CD8-positive, alpha-beta memory T cell (primary cell): ENCODE measurements around the gene SPACA7. TPM values are rescaled to one million over a fixed set of nuclear protein-coding genes. Genes with fewer than 3 reads are reported as not detected.

Experiments used
- CTCF ChIA-PET: fragments of 350-600 bp; sonication (Branson Sonifier 250); formaldehyde crosslinking; loops from one replicate; lab custom pipeline; 2021; ENCODE audit warnings: antibody characterized with exemption; lab: Charles Lee
- POLR2A ChIA-PET: fragments of 350-600 bp; sonication (Branson Sonifier 250); formaldehyde crosslinking; loops from one replicate; lab custom pipeline; 2021; ENCODE audit warnings: antibody characterized with exemption; lab: Charles Lee
- DNase-seq, 5 donors: peaks; one replicate each; pipeline versions ENCODE4 v3.0.0 to v3.0.0-alpha.2; 2020 to 2022; ENCODE audit warnings: mixed read lengths in 1 of 5
- H3K27ac ChIP-seq: one replicate; pipeline ENCODE4 v1.7.0; 2013; ENCODE audit warnings: low read depth, mild to moderate bottlenecking, low read length, moderate library complexity
- H3K27me3 ChIP-seq: 2 replicates; pipeline ENCODE4 v1.7.0; 2013; ENCODE audit warnings: low read length, mild to moderate bottlenecking; ENCODE audit not compliant: insufficient read depth, poor library complexity, severe bottlenecking
- H3K36me3 ChIP-seq: 2 replicates; pipeline ENCODE4 v1.7.0; 2013; ENCODE audit warnings: mild to moderate bottlenecking, low read length, moderate library complexity; ENCODE audit not compliant: insufficient read depth
- H3K4me1 ChIP-seq: 2 replicates; pipeline ENCODE4 v1.7.0; 2013; ENCODE audit warnings: mild to moderate bottlenecking, low read length, moderate library complexity; ENCODE audit not compliant: insufficient read depth
- H3K4me3 ChIP-seq: 2 replicates; pipeline ENCODE4 v1.7.0; 2013; ENCODE audit warnings: mild to moderate bottlenecking, low read length
- H3K9me3 ChIP-seq: 2 replicates; pipeline ENCODE4 v1.7.0; 2013; ENCODE audit warnings: mild to moderate bottlenecking, low read length
- H3K27ac Mint-ChIP-seq, 8 donors: one replicate each; pipeline ENCODE4 v1.8.0; 2020 to 2021; ENCODE audit warnings: mixed read lengths in 8 of 8, mild to moderate bottlenecking in 6 of 8, inconsistent platforms in 3 of 8, moderate library complexity in 3 of 8
- H3K27me3 Mint-ChIP-seq, 2 donors: one replicate each; pipeline ENCODE4 v1.8.0; 2020 to 2021; ENCODE audit warnings: mixed read lengths in 2 of 2, mild to moderate bottlenecking in 1 of 2, moderate library complexity in 1 of 2
- H3K36me3 Mint-ChIP-seq, 3 donors: one replicate each; pipeline ENCODE4 v1.8.0; 2020 to 2021; ENCODE audit warnings: mixed read lengths in 3 of 3, inconsistent platforms in 1 of 3, mild to moderate bottlenecking in 1 of 3
- H3K4me1 Mint-ChIP-seq, 3 donors: one replicate each; pipeline ENCODE4 v1.8.0; 2020 to 2021; ENCODE audit warnings: mixed read lengths in 3 of 3, inconsistent platforms in 1 of 3, mild to moderate bottlenecking in 1 of 3
- H3K4me3 Mint-ChIP-seq, 7 donors: one replicate each; pipeline ENCODE4 v1.8.0; 2020 to 2021; ENCODE audit warnings: mixed read lengths in 7 of 7, mild to moderate bottlenecking in 6 of 7, moderate library complexity in 4 of 7, inconsistent platforms in 2 of 7
- H3K9me3 Mint-ChIP-seq, 5 donors: one replicate each; pipeline ENCODE4 v1.8.0; 2020 to 2022; ENCODE audit warnings: mixed read lengths in 5 of 5, mild to moderate bottlenecking in 3 of 5, moderate library complexity in 2 of 5, inconsistent platforms in 1 of 5
- polyA plus RNA-seq: library from polyadenylated mRNA; unstranded; fragments of 300-500 nt; fragmentation: Illumina TruSeq; gene quantifications from one replicate; pipeline ENCODE4 v1.2.3, GENCODE V29; 2021
- total RNA-seq, 2 experiments: library from RNA; stranded (reverse); gene quantifications; one replicate each; pipeline ENCODE4 v1.2.3, GENCODE V29; 2021

The SPACA7 gene
- total and polyA plus RNA-seq, 3 experiments from 2014 or later = not detected

DNA sequence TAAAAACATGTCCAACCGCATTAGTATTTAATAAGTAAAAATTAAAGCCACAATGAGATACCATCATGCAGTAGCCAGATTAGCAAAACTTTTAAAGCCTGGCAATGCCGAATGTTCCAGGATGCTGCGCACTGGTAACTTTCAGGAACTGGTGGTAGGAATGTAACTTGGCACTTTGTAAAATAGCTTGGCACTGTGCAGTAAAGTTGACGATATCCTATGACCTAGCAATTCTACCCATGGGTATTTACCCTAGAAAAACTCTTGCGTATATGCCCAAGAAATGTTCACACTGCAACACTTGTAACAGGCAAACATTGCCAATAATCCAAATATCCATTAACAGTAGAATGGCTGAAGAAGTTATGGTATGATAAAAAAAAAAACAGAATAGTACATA is 97.7 kb downstream of the SPACA7 start:
- ChIA-PET CTCF (no interaction called here), POLR2A (no interaction called here)
- Mint-ChIP-seq H3K36me3 (peaks cover 3 to 29% (median 4%) of the 10 kb centered on the region in 3 donors), H3K27me3 (no peaks in the 10 kb centered on the region), H3K9me3 (peaks cover 0 to 8% (median 4%) of the 10 kb centered on the region in 5 donors), H3K4me1 (no peaks in the 10 kb centered on the region), H3K4me3 (no peak overlapping the region), H3K27ac (no peak overlapping the region)
- H3K9me3 ChIP-seq = no peaks in the 10 kb centered on the region
- no peaks in the 10 kb centered on the region for H3K4me1 ChIP-seq
- H3K36me3 ChIP-seq = no peaks in the 10 kb centered on the region
- H3K27ac ChIP-seq = no peak overlapping the region
- H3K27me3 ChIP-seq = no peaks in the 10 kb centered on the region
- no peak for DNase-seq
- H3K4me3 ChIP-seq = no peak overlapping the region

DNA sequence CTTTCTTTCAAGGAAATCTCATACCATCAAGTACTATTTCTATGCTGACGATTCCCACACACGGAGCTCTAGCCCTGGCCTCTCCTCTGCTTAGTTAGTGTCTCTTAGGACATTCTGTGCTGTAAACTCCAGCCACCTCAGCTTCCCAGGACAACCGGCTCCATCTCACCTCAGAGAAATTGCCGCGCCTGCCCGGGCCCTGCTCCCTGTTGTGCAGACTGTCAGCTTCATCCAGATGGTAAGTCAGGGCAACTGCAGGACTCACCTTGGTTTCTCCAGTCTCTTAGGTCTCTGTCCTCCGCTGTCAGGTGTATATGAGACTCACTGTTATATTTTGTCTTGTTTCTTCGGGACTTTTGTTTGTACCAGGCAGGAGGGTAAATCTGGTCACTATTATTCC is 98.7 kb downstream of the SPACA7 start:
- Histone ChIP-seq H3K4me3 (no peak overlapping the region), H3K27ac (no peak overlapping the region), H3K27me3 (no peaks in the 10 kb centered on the region), H3K4me1 (no peaks in the 10 kb centered on the region), H3K9me3 (no peaks in the 10 kb centered on the region), H3K36me3 (no peaks in the 10 kb centered on the region)
- no peak for DNase-seq
- H3K36me3 Mint-ChIP-seq = peaks cover 3 to 29% (median 4%) of the 10 kb centered on the region in 3 donors
- H3K9me3 Mint-ChIP-seq = peaks cover 0 to 8% (median 4%) of the 10 kb centered on the region in 5 donors
- H3K27ac Mint-ChIP-seq = no peak overlapping the region
- ChIA-PET POLR2A (no interaction called here), CTCF (no interaction called here)
- no peaks in the 10 kb centered on the region for H3K4me1 Mint-ChIP-seq
- H3K27me3 Mint-ChIP-seq = no peaks in the 10 kb centered on the region
- H3K4me3 Mint-ChIP-seq = no peak overlapping the region

DNA sequence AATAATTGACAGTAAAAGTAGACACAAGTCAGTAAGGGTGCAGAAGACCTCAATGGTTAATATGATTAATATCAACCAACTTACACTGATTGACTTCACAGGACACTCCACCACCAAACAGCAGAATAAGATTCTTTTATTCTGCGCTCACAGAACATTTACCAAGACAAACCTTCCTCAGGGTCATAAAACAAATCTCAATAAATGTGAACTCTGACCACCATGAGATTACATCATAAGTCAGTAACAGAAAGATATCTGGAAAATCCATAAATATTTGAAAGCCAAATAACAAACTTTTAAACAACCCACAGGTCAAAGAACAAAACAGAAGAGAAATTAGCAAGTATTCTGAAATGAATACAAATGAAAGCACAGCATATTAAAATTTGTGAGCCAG is 99.7 kb downstream of the SPACA7 start:
- H3K27ac Mint-ChIP-seq = no peak overlapping the region
- no peak overlapping the region for H3K4me3 Mint-ChIP-seq
- H3K36me3 Mint-ChIP-seq = peaks cover 3 to 27% (median 3%) of the 10 kb centered on the region in 3 donors
- CTCF ChIA-PET = no interaction called here
- DNase-seq = no peak
- no peaks in the 10 kb centered on the region for H3K27me3 ChIP-seq
- peaks cover 0 to 7% (median 3%) of the 10 kb centered on the region in 5 donors for H3K9me3 Mint-ChIP-seq
- H3K4me3 ChIP-seq = no peak overlapping the region
- H3K36me3 ChIP-seq = no peaks in the 10 kb centered on the region
- no peaks in the 10 kb centered on the region for H3K4me1 Mint-ChIP-seq
- POLR2A ChIA-PET = no interaction called here
- H3K4me1 ChIP-seq = no peaks in the 10 kb centered on the region
- H3K27ac ChIP-seq = no peak overlapping the region
- no peaks in the 10 kb centered on the region for H3K9me3 ChIP-seq
- H3K27me3 Mint-ChIP-seq = no peaks in the 10 kb centered on the region

DNA sequence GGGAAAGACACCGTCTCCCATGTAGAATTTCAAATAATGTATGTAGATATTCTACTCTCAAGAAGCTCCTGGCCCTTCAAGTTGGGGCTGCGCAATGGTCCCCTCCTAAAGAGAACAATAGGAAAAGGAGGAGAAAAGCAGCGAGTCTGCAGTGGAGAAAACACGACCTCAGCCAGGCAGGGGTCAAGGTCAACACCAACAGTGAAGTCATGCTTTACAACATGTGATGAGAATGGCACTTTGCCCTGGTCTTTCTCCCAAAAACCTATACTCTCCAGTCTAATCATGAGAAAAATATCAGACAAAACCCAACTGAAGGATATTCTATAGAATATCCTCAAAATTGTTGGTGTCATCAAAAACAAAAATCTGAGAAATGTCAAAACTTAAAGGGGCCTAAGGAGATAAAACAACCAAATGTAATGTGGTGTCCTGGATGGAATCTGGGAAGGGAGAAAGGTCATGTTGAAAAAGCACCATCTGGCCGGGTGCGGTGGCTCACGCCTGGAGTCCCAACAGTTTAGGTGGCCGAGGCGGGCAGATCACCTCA is 101.0 kb downstream of the SPACA7 start:
- Histone ChIP-seq H3K4me1 (no peaks in the 10 kb centered on the region), H3K27ac (no peak overlapping the region), H3K9me3 (no peaks in the 10 kb centered on the region), H3K4me3 (no peak overlapping the region), H3K27me3 (no peaks in the 10 kb centered on the region), H3K36me3 (no peaks in the 10 kb centered on the region)
- H3K9me3 Mint-ChIP-seq = peaks cover 0 to 4% (median 2%) of the 10 kb centered on the region in 5 donors
- no peaks in the 10 kb centered on the region for H3K4me1 Mint-ChIP-seq
- CTCF ChIA-PET = no interaction called here
- peaks cover 2 to 14% (median 3%) of the 10 kb centered on the region in 3 donors for H3K36me3 Mint-ChIP-seq
- POLR2A ChIA-PET = no interaction called here
- H3K27me3 Mint-ChIP-seq = no peaks in the 10 kb centered on the region
- H3K4me3 Mint-ChIP-seq = no peak overlapping the region
- H3K27ac Mint-ChIP-seq = no peak overlapping the region
- DNase-seq = no peak

DNA sequence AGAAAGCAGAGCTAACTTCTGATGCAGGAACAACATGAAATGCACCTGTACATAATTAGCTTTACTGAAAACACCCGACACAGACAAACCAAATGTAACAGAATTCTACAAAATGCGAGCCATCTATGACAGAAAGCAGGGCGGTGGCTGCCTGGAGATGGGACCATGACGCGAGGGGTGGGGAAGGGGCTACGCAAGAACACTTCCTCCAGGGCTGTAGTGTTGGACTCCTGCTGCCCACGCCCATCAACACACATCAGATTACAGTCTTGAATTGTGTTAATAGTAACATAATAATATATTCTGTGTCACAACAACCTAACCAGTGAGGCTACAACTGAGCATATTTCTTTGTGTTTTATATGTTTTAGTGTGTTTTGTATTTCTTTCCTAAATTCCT is 103.2 kb downstream of the SPACA7 start:
- H3K36me3 Mint-ChIP-seq = peaks cover 2 to 13% (median 3%) of the 10 kb centered on the region in 3 donors
- Histone ChIP-seq H3K9me3 (no peaks in the 10 kb centered on the region), H3K36me3 (no peaks in the 10 kb centered on the region), H3K4me1 (no peaks in the 10 kb centered on the region), H3K27ac (no peak overlapping the region), H3K4me3 (no peak overlapping the region), H3K27me3 (no peaks in the 10 kb centered on the region)
- ChIA-PET POLR2A (no interaction called here), CTCF (no interaction called here)
- H3K27me3 Mint-ChIP-seq = no peaks in the 10 kb centered on the region
- H3K27ac Mint-ChIP-seq = no peak overlapping the region
- DNase-seq = no peak
- peaks cover 0 to 2% (median 0%) of the 10 kb centered on the region in 5 donors for H3K9me3 Mint-ChIP-seq
- no peak overlapping the region for H3K4me3 Mint-ChIP-seq
- no peaks in the 10 kb centered on the region for H3K4me1 Mint-ChIP-seq

DNA sequence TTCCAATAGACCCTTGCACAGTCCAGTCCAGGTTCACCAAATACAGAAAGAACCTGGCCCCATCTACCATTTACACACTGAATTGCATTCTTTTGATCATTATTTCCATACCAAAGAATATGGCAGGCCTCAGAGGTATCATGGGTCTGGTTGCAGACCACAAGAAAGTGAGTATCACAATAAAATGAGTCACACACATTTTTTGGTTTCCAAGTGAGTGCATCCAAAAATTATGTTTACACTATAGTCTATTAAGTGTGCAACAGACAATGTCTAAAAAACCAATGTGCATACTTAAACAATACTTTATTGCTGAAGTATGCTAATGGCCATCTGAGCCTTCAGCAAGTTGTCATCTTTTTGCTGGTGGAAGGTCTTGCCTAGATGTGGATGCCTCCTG is 105.3 kb downstream of the SPACA7 start:
- H3K9me3 Mint-ChIP-seq = no peaks in the 10 kb centered on the region
- no peak overlapping the region for H3K4me3 ChIP-seq
- no peak overlapping the region for H3K4me3 Mint-ChIP-seq
- peaks cover 3 to 20% (median 17%) of the 10 kb centered on the region in 3 donors for H3K36me3 Mint-ChIP-seq
- ChIA-PET CTCF (no interaction called here), POLR2A (no interaction called here)
- no peaks in the 10 kb centered on the region for H3K27me3 ChIP-seq
- no peak for DNase-seq
- H3K9me3 ChIP-seq = no peaks in the 10 kb centered on the region
- H3K27ac ChIP-seq = no peak overlapping the region
- H3K36me3 ChIP-seq = peaks cover 2% of the 10 kb centered on the region
- H3K4me1 ChIP-seq = no peaks in the 10 kb centered on the region
- H3K4me1 Mint-ChIP-seq = no peaks in the 10 kb centered on the region
- no peak overlapping the region for H3K27ac Mint-ChIP-seq
- no peaks in the 10 kb centered on the region for H3K27me3 Mint-ChIP-seq

DNA sequence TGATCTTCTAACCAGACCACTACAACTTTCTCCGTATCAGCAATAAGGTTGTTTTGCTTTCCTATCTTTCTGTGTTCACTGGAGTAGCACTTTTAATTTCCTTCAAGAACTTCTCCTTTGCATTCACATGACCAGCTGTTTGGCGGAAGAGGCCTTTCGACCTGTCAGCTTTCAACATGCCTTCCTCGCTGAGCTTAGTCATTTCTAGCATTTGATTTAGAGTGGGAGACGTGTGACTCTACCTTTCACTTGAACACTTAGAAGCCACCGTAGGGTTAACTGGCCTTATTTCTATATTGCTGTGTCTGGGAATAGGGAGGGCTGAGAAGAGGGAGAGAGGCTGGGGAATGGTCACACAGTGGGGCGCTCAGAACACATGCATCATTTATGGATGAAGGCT is 107.1 kb downstream of the SPACA7 start:
- DNase-seq = no peak
- Histone ChIP-seq H3K4me3 (no peak overlapping the region), H3K36me3 (peaks cover 5% of the 10 kb centered on the region), H3K27ac (no peak overlapping the region), H3K27me3 (no peaks in the 10 kb centered on the region), H3K4me1 (no peaks in the 10 kb centered on the region), H3K9me3 (no peaks in the 10 kb centered on the region)
- Mint-ChIP-seq H3K4me1 (no peaks in the 10 kb centered on the region), H3K36me3 (peaks cover 12 to 33% (median 25%) of the 10 kb centered on the region in 3 donors), H3K9me3 (no peaks in the 10 kb centered on the region), H3K27ac (no peak overlapping the region), H3K4me3 (no peak overlapping the region), H3K27me3 (no peaks in the 10 kb centered on the region)
- POLR2A ChIA-PET = no interaction called here
- CTCF ChIA-PET = no interaction called here
